GM19452 (cell line): ENCODE data around the gene FKBP4.

Experiments
- ATAC-seq: cut with Tn5 transposase; IDR thresholded peaks from one replicate; pipeline ENCODE4 v1.9.1; 2021; ENCODE audit not compliant: unreplicated experiment

Gene FKBP4

GRCh38 chr12:2844786-2845185 lies 50.0 kb downstream of the FKBP4 start:
- no peak for ATAC-seq

- ATAC-seq, result no peak
Observed at GRCh38 chr12:2845280-2845679, 50.5 kb downstream of the FKBP4 start.

DNA sequence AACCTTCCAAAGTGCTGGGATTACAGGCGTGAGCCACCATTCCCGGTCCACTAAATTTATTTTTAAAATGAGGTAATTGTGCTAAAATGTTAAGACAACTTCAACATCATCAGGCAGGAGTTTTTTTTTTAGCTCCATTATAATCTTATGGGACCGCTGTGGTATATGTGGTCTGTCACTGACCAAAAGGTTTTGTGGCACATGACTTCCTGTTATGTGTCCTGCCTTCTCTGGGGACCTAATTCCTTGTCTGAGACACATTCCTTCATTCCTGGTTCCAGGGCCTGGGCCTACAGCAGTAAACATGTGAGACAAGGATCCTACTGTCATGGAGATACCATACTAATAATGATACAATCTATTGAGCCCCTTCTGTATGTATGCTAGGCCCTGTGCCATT lies 57.2 kb downstream of the FKBP4 start:
- no peak for ATAC-seq

DNA sequence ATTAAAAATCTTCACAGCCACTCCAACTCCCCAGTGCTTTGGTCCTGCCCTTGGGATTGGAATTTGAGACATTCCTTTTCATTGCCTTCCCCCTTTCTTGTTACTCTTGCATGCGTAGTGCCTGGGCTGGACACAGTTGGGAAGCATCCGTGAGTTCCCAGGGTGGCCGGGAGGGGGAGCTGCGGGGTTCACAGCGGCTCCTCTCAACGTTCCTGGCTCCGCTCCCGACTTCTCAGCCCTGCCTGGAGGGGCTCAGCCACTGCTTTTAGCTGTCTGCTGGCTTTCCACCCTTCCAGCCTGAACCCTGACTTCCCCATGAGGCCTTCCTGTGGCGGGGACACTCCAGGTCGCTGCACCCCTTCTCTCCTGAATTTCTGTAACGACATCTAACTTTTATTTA lies 58.9 kb downstream of the FKBP4 start:
- no peak for ATAC-seq
